Right ventricle myocardium inferior (tissue), 1 donor: ENCODE data around the gene RET. TPM values are rescaled to one million over a fixed set of nuclear protein-coding genes. Genes with fewer than 3 reads are reported as not detected.

Source experiments
- ATAC-seq: fragments of 200-7000 bp; cut with Tn5 transposase; one replicate; pipeline ENCODE4 v1.9.1; 2020; ENCODE audit warnings: mild to moderate bottlenecking, moderate library complexity
- DNase-seq: peaks from one replicate; pipeline ENCODE4 v3.0.0; 2021; ENCODE audit errors: missing footprints
- intact Hi-C: fragments of 100-400 bp; cut with DNase I; formaldehyde crosslinking; loops from one replicate; pipeline ENCODE4 v1.11.0; 2022
- total RNA-seq: library from RNA; stranded (reverse); fragmentation: NEBNext Ultra II Directional; extraction: Animal tissue kit (Norgen Biotek cat#: 25700); gene quantifications from one replicate; pipeline ENCODE4 v1.2.1, GENCODE V29; 2021
- donor health status: DM: no; HTN: yes; CAD: no; lungs with severe emphysema.

RET gene
- total RNA-seq, 1 donor from 2014 or later, result 7.7 TPM

GRCh38 chr10:43071865-43072650 lies 4.8 kb upstream of the RET start:
- DNase-seq, result no peak
- intact Hi-C loops, result no loop called here

DNA sequence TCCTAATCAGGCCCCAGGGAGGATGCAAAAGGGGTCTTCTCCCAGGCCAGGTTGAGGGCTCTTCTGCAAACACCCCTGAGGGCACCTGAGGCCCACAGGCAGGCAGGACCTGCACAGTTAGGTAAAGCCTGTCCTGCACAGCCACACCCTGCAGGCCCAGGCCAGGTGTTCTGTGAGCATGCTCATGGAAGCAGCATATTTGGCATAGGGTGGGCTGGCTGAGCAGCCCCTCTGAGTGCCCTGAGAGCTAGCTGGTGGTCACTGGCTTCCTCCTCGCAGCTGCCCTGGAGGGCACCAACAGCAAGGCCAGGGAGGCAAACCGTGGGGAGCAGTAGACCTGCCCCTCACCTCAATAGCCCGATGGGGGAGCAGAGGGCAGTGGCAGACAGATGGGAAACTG lies 3.7 kb upstream of the RET start:
- DNase-seq (no peak), ATAC-seq (no peak)
- intact Hi-C loops, result no loop called here

More at GRCh38 chr10:43071865-43072650, 4.8 kb upstream of the RET start:
- no peak for ATAC-seq

DNA sequence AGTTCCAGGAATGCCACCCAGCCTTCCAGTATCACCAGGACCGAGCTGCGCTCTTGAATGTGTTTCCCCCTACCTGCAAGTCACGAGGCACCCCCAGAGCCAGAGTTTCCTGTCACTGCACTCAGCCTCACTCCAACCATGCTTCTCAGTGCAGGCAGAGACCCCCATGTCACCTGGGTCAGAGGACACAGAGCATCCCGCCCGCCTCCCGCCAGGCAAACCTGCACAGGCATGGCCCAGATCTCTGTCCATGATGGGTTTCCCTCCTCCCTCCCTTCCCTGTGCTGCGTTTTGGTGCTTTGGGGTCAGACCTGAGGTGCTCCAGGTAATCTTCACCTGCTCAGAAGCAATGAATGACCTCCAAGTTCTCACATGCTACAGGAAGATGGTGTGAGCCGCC lies 3.1 kb upstream of the RET start:
- intact Hi-C loops, result no loop called here
- no peak for DNase-seq
- ATAC-seq, result no peak

DNA sequence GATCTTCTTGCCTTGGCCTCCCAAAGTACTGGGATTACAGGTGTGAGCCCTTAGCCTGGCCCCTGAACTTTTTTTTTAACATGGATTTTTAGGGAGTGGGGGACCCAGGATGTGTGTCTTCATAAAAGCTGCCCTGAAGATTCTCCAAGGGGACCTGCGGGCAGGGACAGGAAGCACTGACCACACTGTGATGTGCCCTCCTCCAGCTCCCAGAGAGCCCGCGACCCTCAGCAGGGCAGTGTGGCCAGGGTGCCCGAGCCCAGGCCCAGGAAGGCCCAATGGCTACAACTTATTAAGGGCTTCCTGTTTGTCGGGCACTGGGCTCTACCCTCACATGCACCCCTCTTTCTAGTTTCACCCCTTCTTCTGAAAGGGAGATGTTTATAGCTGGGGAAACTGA lies 2.5 kb upstream of the RET start:
- ATAC-seq, result no peak
- no peak for DNase-seq
- intact Hi-C loops, result no loop called here

DNA sequence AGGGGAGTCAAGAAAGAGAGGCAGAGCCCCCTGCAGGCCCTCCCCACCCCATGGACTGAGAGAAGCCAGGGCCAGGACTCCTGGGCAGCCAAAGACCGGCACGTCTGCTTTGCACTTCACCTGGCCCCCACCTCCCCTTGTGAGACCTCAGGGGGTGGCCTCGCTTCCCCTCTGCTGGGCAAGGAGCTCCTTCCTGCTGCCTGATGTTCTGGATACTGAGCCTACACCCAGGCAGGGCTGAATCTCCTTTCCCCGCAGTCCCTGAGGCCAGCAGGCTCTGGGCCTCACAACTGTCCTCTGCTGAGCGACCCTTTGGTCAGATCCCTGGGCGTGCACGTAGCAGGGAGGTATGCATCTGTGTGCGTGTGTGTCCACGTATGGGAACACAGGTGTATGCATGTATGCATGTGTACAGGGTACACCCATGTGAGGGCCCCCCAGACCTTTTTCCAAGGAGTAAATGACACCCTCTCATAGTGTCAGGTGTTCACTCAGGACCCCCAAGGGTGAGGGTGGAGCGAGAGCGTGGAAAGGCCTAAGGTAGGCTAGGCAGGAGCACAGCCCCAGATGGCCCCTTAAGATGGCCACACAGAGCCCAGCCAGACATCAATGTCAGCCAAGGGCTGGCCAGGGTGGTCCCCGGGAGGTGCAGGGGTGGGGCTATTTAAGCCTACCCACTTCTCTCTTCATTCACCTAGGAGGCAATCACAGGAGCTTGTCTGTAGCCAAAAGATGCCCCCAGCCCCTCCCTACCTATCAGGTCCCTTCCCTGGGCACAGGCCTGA lies 1.9 kb upstream of the RET start:
- no peak for DNase-seq
- intact Hi-C loops, result loop anchor here (5.0 kb wide), 1 partner anchor 123 kb away; no protein-coding TSS in a partner anchor
- ATAC-seq, result no peak

DNA sequence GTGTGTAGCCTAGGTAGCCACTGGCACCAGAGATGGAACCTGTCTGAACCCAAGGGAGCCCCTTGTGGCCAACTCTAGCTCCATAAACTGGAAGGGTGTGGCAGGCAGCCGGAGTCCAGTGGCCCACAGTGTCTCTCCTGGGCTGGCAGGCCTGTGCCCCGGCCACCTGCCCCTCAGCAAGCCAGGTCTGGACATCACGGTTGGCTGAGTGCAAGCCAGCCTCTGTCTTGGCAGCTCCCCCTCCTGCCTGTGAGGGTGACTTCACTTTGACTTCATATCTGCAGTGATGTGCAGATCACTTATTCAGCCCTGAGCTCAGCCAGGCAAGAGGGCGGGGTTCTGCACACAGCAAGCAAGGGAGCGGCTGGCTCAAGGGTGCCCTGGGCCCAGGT lies 1.3 kb upstream of the RET start:
- ATAC-seq (no peak), DNase-seq (no peak)
- intact Hi-C loops, result loop anchor here (5.0 kb wide), 1 partner anchor 123 kb away; no protein-coding TSS in a partner anchor

- DNase-seq (no peak), ATAC-seq (peak; percentile 51)
- intact Hi-C loops, result loop anchor here (5.0 kb wide), 1 partner anchor 124 kb away; no protein-coding TSS in a partner anchor
These were observed 476 bp upstream of the RET start for GRCh38 chr10:43076311-43076875.

DNA sequence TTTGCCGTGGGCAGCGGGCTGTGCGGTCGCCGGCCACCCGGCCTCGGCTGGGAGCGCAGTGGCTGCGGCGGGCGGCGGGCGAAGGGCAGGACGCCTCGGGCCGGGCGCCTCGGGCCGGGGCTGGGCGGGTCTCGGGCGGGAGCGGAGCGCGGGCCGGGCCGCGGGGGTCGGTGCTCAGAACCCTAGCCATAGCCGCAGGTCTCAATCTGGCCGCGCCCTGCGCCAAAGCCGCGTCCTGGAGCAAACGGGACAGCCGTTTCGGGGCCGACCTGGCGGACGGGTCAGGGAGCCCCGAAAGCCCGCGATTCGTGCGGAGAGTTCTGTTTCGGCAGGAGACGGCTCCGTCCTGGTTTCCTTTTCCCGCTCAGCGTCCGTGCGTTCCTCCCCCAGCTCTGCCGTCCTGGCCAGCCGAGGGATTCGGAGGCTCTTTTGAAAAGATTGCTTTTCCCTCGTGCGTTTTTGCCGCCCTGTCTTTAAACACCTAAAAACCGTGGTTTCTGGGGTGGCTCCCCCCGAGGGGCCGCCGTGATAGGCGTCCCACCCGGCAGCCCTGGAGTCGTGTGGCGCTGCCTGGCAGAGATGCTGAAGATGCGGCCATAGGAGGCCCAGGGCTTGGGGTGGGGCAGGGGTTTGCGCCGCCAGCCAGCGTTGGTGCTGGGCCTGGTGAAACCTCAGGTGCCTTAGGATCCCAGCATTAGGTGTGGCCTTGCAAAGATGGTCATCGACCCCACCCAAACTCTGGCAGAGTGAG lies 727 bp downstream of the RET start:
- ATAC-seq (no peak), DNase-seq (peak; percentile 49)
- intact Hi-C loops, result loop anchor here (2.0 to 5.0 kb wide), 2 partner anchors 125 to 211 kb away; no protein-coding TSS in a partner anchor

GRCh38 chr10:43078175-43078985 lies 1.5 kb downstream of the RET start:
- ATAC-seq (no peak), DNase-seq (peak; percentile 41)
- intact Hi-C loops, result loop anchor here (2.0 to 5.0 kb wide), 2 partner anchors 126 to 212 kb away; no protein-coding TSS in a partner anchor

GRCh38 chr10:43078986-43079273 lies 2.1 kb downstream of the RET start:
- peak; percentile 56 for ATAC-seq
- intact Hi-C loops, result loop anchor here (2.0 to 5.0 kb wide), 2 partner anchors 127 to 212 kb away; no protein-coding TSS in a partner anchor
- DNase-seq, result peak; percentile 81

DNA sequence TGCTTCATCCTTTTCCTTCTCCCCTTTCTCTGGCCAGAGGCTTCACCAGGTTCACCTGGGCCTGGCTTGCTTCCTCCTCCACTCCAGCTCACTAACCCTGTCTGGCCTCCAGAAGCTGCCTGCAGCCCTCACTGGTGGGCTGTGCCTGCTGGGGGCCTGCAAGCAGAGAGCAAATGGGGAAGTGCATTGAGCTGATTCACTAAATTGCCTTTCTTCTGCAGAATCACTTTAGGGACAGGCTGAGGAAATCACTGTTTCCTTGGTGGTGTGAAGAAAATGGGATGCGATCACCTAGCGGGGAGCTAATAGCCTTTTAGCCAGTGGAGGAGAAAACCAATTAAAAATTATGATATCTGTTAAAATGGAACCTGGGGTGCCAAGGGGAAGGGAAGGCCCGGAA lies 3.0 kb downstream of the RET start:
- intact Hi-C loops, result loop anchor here (2.0 to 5.0 kb wide), 2 partner anchors 128 to 213 kb away; no protein-coding TSS in a partner anchor
- no peak for DNase-seq
- ATAC-seq, result no peak

DNA sequence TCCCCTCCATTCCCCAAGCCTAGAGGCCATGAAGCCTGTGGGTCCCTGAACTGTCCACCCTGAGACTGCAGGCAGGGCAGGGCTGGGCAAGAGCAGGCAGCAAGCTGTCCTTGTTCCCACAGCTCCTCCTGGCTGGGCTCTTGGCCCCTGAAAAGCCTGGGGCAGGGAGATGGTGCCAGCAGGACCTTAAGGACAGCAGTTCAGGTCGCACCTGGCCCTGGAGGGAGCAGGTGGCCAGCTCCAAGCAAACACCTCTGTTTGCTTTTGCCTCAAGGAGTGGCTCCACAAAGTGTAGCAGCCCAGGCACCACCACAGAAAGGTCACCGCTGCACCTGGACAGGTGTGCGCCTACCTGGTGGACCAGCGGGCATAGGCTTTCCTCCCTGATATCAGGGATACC lies 5.2 kb downstream of the RET start:
- DNase-seq, result peak; percentile 37
- ATAC-seq, result no peak
- intact Hi-C loops, result no loop called here

- intact Hi-C loops, result no loop called here
- ATAC-seq (no peak), DNase-seq (peak; percentile 64)
These were observed 5.9 kb downstream of the RET start for GRCh38 chr10:43082746-43083145.

DNA sequence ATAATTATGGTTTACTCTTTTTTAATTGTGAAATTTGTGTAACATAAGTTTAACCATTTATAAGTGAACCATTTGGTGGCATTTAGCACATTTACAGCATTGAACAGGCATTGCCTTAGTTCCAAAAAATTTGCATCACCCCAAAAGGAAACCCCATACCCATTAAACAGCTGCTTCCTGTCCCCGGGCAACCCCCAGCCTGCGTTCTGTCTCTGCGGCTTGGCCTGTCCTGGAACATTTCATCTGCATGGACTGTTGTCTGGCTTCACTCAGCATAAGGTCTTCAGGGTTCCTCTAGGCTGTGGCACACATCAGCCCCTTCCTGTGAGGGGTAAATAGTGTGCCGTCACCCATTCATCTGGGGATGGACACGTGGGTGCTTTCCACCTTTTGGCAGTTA lies 6.9 kb downstream of the RET start:
- intact Hi-C loops, result no loop called here
- DNase-seq, result no peak
- ATAC-seq, result no peak

DNA sequence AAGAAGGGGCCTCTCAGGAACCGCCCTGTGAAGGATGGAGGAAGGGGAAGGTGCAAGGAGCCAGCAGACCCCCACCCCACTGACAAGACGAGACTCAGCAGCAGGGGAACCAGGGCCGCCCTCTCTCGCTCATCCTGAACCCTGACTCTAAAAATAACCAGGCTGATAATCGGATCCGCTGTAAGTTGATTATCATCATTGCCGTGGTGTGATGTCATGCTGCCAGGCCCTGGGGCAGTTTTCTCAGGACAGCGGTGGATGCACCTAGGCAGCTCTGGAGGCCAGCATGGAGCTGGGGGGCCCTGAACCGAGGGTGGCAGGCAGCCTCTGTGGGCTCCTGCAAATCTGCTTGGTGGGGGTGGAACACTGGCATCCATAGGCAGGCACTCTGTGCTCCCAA lies 7.9 kb downstream of the RET start:
- ATAC-seq (no peak), DNase-seq (peak; percentile 23)
- intact Hi-C loops, result no loop called here

DNA sequence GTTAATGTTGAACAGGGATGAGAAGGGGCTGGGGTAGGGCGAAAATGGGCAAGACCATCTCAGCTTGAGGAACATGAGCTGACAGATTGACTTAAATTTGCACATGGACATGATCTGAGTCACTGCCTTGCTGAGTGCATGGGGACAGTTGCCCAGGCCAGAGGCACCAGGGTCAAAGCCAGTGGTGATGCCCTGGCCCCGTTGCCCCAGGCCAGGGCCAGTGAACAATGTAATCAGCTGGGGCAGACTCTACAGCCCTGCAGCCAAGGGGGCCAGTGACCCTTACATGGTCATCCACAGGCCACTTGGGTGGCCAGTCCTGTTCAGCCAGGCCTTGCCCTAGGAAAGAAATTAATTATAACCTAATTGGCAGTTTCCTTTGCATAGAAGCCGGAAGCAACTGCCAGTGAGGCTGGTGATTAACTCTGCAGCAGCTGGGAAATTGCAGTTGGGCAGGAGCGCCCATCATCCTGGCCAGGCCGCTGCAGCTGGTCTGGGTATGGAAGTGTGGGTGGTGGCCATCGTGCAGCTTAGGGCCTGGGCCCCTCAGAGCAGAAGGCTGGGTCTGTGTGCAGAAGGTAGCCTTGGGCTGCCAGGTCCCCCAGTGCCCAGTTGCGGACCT lies 9.6 kb downstream of the RET start:
- ATAC-seq (no peak), DNase-seq (peak; percentile 37)
- intact Hi-C loops, result no loop called here

GRCh38 chr10:43089519-43089918 lies 12.7 kb downstream of the RET start:
- intact Hi-C loops, result no loop called here
- no peak for DNase-seq
- no peak for ATAC-seq

GRCh38 chr10:43090188-43090587 lies 13.3 kb downstream of the RET start:
- ATAC-seq, result peak; percentile 47
- intact Hi-C loops, result no loop called here

More at GRCh38 chr10:43090188-43090587, 13.3 kb downstream of the RET start:
- DNase-seq, result no peak
